ENCODE results near the gene GRM2.

GRM2 gene

GRCh38 chr3:51673802-51674654 lies 32.8 kb upstream of the GRM2 start:
- Histone ChIP-seq H3K27me3 (ENCODE audit: control insufficient read depth, insufficient read depth, low read length) (no peaks in the 10 kb centered on the region), H3K4me1 (ENCODE audit: control insufficient read depth, insufficient read depth, low read length) (peaks cover 27% of the 10 kb centered on the region), H3K9ac (ENCODE audit: low read length) (no peak overlapping the region), H3K9me3 (ENCODE audit: control insufficient read depth, low read length) (no peaks in the 10 kb centered on the region), H3K36me3 (ENCODE audit: control insufficient read depth, insufficient read depth, low read length) (peaks cover under 1% of the 10 kb centered on the region), H3K4me3 (ENCODE audit: low read length) (no peak overlapping the region)

- H3K9ac ChIP-seq (ENCODE audit: low read length), result no peak overlapping the region
- H3K4me3 ChIP-seq (ENCODE audit: low read length), result no peak overlapping the region
- H3K27me3 ChIP-seq (ENCODE audit: control insufficient read depth, insufficient read depth, low read length), result no peaks in the 10 kb centered on the region
- no peaks in the 10 kb centered on the region for H3K9me3 ChIP-seq (ENCODE audit: control insufficient read depth, low read length)
- peaks cover 17% of the 10 kb centered on the region for H3K4me1 ChIP-seq (ENCODE audit: control insufficient read depth, insufficient read depth, low read length)
- peaks cover 8% of the 10 kb centered on the region for H3K36me3 ChIP-seq (ENCODE audit: control insufficient read depth, insufficient read depth, low read length)
Observed at GRCh38 chr3:51675201-51675611, 31.7 kb upstream of the GRM2 start.

- H3K9ac ChIP-seq (ENCODE audit: low read length), result no peak overlapping the region
- H3K9me3 ChIP-seq (ENCODE audit: control insufficient read depth, low read length), result no peaks in the 10 kb centered on the region
- H3K36me3 ChIP-seq (ENCODE audit: control insufficient read depth, insufficient read depth, low read length), result peaks cover 8% of the 10 kb centered on the region
- no peak overlapping the region for H3K4me3 ChIP-seq (ENCODE audit: low read length)
- H3K27me3 ChIP-seq (ENCODE audit: control insufficient read depth, insufficient read depth, low read length), result no peaks in the 10 kb centered on the region
- peaks cover 21% of the 10 kb centered on the region for H3K4me1 ChIP-seq (ENCODE audit: control insufficient read depth, insufficient read depth, low read length)
Observed at GRCh38 chr3:51676102-51676640, 30.7 kb upstream of the GRM2 start.

GRCh38 chr3:51677358-51677757 lies 29.5 kb upstream of the GRM2 start:
- Histone ChIP-seq H3K36me3 (ENCODE audit: control insufficient read depth, insufficient read depth, low read length) (peaks cover 8% of the 10 kb centered on the region), H3K27me3 (ENCODE audit: control insufficient read depth, insufficient read depth, low read length) (no peaks in the 10 kb centered on the region), H3K4me1 (ENCODE audit: control insufficient read depth, insufficient read depth, low read length) (peaks cover 26% of the 10 kb centered on the region), H3K4me3 (ENCODE audit: low read length) (no peak overlapping the region), H3K9me3 (ENCODE audit: control insufficient read depth, low read length) (no peaks in the 10 kb centered on the region), H3K9ac (ENCODE audit: low read length) (no peak overlapping the region)

GRCh38 chr3:51678186-51678585 lies 28.7 kb upstream of the GRM2 start:
- Histone ChIP-seq H3K9me3 (ENCODE audit: control insufficient read depth, low read length) (no peaks in the 10 kb centered on the region), H3K4me1 (ENCODE audit: control insufficient read depth, insufficient read depth, low read length) (peaks cover 25% of the 10 kb centered on the region), H3K27me3 (ENCODE audit: control insufficient read depth, insufficient read depth, low read length) (no peaks in the 10 kb centered on the region), H3K9ac (ENCODE audit: low read length) (no peak overlapping the region), H3K4me3 (ENCODE audit: low read length) (no peak overlapping the region), H3K36me3 (ENCODE audit: control insufficient read depth, insufficient read depth, low read length) (peaks cover 8% of the 10 kb centered on the region)

- Histone ChIP-seq H3K36me3 (ENCODE audit: control insufficient read depth, insufficient read depth, low read length) (peaks cover 8% of the 10 kb centered on the region), H3K4me1 (ENCODE audit: control insufficient read depth, insufficient read depth, low read length) (peaks cover 25% of the 10 kb centered on the region), H3K9ac (ENCODE audit: low read length) (no peak overlapping the region), H3K4me3 (ENCODE audit: low read length) (no peak overlapping the region), H3K9me3 (ENCODE audit: control insufficient read depth, low read length) (no peaks in the 10 kb centered on the region), H3K27me3 (ENCODE audit: control insufficient read depth, insufficient read depth, low read length) (no peaks in the 10 kb centered on the region)
Observed at GRCh38 chr3:51678641-51679040, 28.2 kb upstream of the GRM2 start.

- no peaks in the 10 kb centered on the region for H3K27me3 ChIP-seq (ENCODE audit: control insufficient read depth, insufficient read depth, low read length)
- peaks cover 8% of the 10 kb centered on the region for H3K36me3 ChIP-seq (ENCODE audit: control insufficient read depth, insufficient read depth, low read length)
- H3K4me1 ChIP-seq (ENCODE audit: control insufficient read depth, insufficient read depth, low read length), result peaks cover 25% of the 10 kb centered on the region
Observed at GRCh38 chr3:51679318-51679717, 27.6 kb upstream of the GRM2 start.

GRCh38 chr3:51679777-51680176 lies 27.1 kb upstream of the GRM2 start:
- Histone ChIP-seq H3K36me3 (ENCODE audit: control insufficient read depth, insufficient read depth, low read length) (peaks cover 8% of the 10 kb centered on the region), H3K4me1 (ENCODE audit: control insufficient read depth, insufficient read depth, low read length) (peaks cover 25% of the 10 kb centered on the region)

More at GRCh38 chr3:51679318-51679717, 27.6 kb upstream of the GRM2 start:
- Histone ChIP-seq H3K9me3 (ENCODE audit: control insufficient read depth, low read length) (no peaks in the 10 kb centered on the region), H3K9ac (ENCODE audit: low read length) (no peak overlapping the region), H3K4me3 (ENCODE audit: low read length) (no peak overlapping the region)

GRCh38 chr3:51680196-51680595 lies 26.7 kb upstream of the GRM2 start:
- no peaks in the 10 kb centered on the region for H3K27me3 ChIP-seq (ENCODE audit: control insufficient read depth, insufficient read depth, low read length)
- H3K9me3 ChIP-seq (ENCODE audit: control insufficient read depth, low read length), result no peaks in the 10 kb centered on the region
- H3K4me1 ChIP-seq (ENCODE audit: control insufficient read depth, insufficient read depth, low read length), result peaks cover 25% of the 10 kb centered on the region
- no peak overlapping the region for H3K4me3 ChIP-seq (ENCODE audit: low read length)
- H3K9ac ChIP-seq (ENCODE audit: low read length), result no peak overlapping the region
- peaks cover 8% of the 10 kb centered on the region for H3K36me3 ChIP-seq (ENCODE audit: control insufficient read depth, insufficient read depth, low read length)

More at GRCh38 chr3:51679777-51680176, 27.1 kb upstream of the GRM2 start:
- Histone ChIP-seq H3K4me3 (ENCODE audit: low read length) (no peak overlapping the region), H3K27me3 (ENCODE audit: control insufficient read depth, insufficient read depth, low read length) (no peaks in the 10 kb centered on the region), H3K9ac (ENCODE audit: low read length) (no peak overlapping the region), H3K9me3 (ENCODE audit: control insufficient read depth, low read length) (no peaks in the 10 kb centered on the region)

GRCh38 chr3:51680663-51681230 lies 26.1 kb upstream of the GRM2 start:
- Histone ChIP-seq H3K9me3 (ENCODE audit: control insufficient read depth, low read length) (no peaks in the 10 kb centered on the region), H3K36me3 (ENCODE audit: control insufficient read depth, insufficient read depth, low read length) (peaks cover 9% of the 10 kb centered on the region), H3K27me3 (ENCODE audit: control insufficient read depth, insufficient read depth, low read length) (no peaks in the 10 kb centered on the region), H3K4me3 (ENCODE audit: low read length) (no peak overlapping the region), H3K4me1 (ENCODE audit: control insufficient read depth, insufficient read depth, low read length) (peaks cover 28% of the 10 kb centered on the region), H3K9ac (ENCODE audit: low read length) (no peak overlapping the region)

- peaks cover 35% of the 10 kb centered on the region for H3K4me1 ChIP-seq (ENCODE audit: control insufficient read depth, insufficient read depth, low read length)
- no peak overlapping the region for H3K4me3 ChIP-seq (ENCODE audit: low read length)
- no peaks in the 10 kb centered on the region for H3K27me3 ChIP-seq (ENCODE audit: control insufficient read depth, insufficient read depth, low read length)
- H3K9me3 ChIP-seq (ENCODE audit: control insufficient read depth, low read length), result no peaks in the 10 kb centered on the region
- peaks cover 11% of the 10 kb centered on the region for H3K36me3 ChIP-seq (ENCODE audit: control insufficient read depth, insufficient read depth, low read length)
- H3K9ac ChIP-seq (ENCODE audit: low read length), result no peak overlapping the region
Observed at GRCh38 chr3:51681453-51681852, 25.4 kb upstream of the GRM2 start.

GRCh38 chr3:51682079-51682478 lies 24.8 kb upstream of the GRM2 start:
- no peak overlapping the region for H3K9ac ChIP-seq (ENCODE audit: low read length)
- no peaks in the 10 kb centered on the region for H3K9me3 ChIP-seq (ENCODE audit: control insufficient read depth, low read length)
- H3K4me1 ChIP-seq (ENCODE audit: control insufficient read depth, insufficient read depth, low read length), result peaks cover 41% of the 10 kb centered on the region
- no peak overlapping the region for H3K4me3 ChIP-seq (ENCODE audit: low read length)
- peaks cover 11% of the 10 kb centered on the region for H3K36me3 ChIP-seq (ENCODE audit: control insufficient read depth, insufficient read depth, low read length)
- H3K27me3 ChIP-seq (ENCODE audit: control insufficient read depth, insufficient read depth, low read length), result no peaks in the 10 kb centered on the region

Measured in mucosa of stomach (tissue), 1 donor.